Fibroblast of pulmonary artery (primary cell): ENCODE measurements around the gene CCL27.
A peak's percentile ranks its signal among the peaks of the same experiment; 100 is the strongest.
"Not testable (repeated sequence)": the region's sequence is repeated elsewhere in the genome, so short reads cannot be mapped to it uniquely, and the experiment has no call there.

Source experiments
- DNase-seq: peaks from one replicate; pipeline ENCODE4 v3.0.0-alpha.2; 2010; ENCODE audit warnings: low read depth
- H3K4me3 ChIP-seq: replicated peaks from 2 replicates; pipeline ENCODE4 v1.5.1; 2011; ENCODE audit warnings: low read depth, mild to moderate bottlenecking, control low read depth, low read length, moderate library complexity
- TF ChIP-seq, protein P1 (sequence below): IDR thresholded peaks from 2 replicates; pipeline ENCODE4 v1.5.1; 2011; ENCODE audit warnings: mild to moderate bottlenecking, control low read depth, low read length, inconsistent platforms; ENCODE audit errors: missing control alignments

Gene CCL27

DNA sequence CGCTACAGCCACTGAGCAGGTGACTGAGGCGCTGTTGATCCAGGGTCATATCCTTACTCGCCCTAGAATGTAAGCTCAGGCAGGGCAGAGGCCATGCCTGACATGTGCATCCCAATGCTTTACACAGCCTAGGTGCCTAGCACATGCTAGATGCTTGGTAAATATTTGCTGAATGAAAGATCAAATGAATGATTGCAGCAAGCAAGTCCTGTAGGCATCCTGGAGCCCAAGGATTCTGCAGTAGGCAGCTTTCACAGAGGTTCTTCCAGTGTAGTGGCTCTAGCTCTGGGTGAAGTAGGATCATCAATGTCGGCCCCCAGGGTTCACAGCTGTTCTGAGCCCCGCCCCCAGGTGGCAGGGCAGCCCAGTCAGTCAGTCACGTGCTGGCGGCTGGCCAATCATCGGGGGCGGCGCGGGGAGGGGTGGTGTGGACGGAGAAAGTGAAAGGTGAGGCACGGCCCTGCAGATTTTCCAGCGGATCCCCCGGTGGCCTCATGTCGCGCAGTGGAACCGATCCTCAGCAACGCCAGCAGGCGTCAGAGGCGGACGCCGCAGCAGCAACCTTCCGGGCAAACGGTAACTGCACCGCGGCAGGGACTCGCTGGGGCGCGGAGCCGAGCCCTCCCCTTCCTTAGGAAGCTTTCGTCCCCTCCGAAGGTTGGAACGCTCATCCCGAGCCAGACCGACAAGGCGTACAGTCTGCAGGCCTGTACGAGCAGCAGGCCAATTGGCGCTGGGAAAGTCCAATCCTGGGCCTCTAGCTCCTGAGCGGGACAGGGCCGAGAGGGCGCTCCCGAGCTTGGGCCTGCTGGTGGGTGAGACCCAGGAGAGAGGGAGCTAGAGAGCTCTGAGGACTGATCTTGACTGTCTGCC is 16.0 kb downstream of the CCL27 start, which contains the start of gene GALT:
Gene GALT (plus strand): TSS at position 465 of the 873 bp plus-strand sequence. CDS start 30 bp downstream, at position 495.
- peak; percentile 85 for DNase-seq
- TF ChIP-seq, protein P1, sequence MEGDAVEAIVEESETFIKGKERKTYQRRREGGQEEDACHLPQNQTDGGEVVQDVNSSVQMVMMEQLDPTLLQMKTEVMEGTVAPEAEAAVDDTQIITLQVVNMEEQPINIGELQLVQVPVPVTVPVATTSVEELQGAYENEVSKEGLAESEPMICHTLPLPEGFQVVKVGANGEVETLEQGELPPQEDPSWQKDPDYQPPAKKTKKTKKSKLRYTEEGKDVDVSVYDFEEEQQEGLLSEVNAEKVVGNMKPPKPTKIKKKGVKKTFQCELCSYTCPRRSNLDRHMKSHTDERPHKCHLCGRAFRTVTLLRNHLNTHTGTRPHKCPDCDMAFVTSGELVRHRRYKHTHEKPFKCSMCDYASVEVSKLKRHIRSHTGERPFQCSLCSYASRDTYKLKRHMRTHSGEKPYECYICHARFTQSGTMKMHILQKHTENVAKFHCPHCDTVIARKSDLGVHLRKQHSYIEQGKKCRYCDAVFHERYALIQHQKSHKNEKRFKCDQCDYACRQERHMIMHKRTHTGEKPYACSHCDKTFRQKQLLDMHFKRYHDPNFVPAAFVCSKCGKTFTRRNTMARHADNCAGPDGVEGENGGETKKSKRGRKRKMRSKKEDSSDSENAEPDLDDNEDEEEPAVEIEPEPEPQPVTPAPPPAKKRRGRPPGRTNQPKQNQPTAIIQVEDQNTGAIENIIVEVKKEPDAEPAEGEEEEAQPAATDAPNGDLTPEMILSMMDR: peak; percentile 54
- H3K4me3 ChIP-seq: peak within 1 kb of the TSS; percentile 73

DNA sequence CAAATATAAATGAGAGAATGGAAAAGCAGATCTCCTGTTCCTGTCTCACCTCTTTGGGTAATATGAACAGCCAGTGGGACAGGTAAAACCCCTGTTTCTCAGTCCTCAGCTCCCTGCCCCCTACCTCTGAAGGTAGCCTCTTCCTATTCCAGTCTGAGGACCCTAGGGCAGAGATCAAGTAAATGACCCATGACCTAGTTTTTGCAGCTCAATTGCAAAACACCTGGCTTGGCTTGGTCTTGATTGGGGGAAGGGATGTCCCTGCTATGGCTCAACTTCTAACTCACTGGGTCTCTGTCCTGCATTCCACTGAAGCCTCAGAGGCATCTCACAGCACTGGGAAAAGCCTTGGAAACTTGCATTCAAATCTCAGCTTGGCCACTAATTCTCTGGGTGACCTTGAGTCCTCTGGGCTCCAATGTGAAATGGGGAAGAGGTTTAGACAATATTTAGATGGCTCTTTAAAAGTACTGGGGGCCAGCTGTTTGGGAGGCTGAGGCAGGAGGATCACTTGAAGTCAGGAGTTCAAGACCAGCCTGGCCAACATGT is 17.6 kb downstream of the CCL27 start:
- no peak for DNase-seq
- TF ChIP-seq, protein P1: no peak

DNA sequence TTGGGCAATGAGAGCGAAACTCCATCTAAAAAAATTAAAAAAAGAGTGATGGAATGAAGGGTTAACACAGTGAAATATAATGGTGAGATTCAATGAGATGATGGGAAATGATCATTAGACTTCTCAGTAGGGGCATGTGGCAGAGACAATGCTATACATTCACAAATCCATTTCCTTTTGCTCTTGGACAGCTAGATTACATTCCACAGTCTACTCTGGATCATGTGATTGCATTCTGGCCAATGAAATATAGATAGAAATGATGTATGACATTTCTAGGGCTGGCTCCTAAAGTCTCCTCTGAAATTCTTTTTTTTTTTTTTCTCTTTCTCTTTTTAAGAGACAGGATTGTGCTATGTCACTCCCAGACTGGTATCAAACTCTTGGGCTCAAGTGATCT is 19.8 kb downstream of the CCL27 start:
- no peak overlapping the region for H3K4me3 ChIP-seq
- TF ChIP-seq, protein P1: no peak
- no peak for DNase-seq

More for the DNA sequence above, 17.6 kb downstream of the CCL27 start:
- H3K4me3 ChIP-seq: no peak overlapping the region

DNA sequence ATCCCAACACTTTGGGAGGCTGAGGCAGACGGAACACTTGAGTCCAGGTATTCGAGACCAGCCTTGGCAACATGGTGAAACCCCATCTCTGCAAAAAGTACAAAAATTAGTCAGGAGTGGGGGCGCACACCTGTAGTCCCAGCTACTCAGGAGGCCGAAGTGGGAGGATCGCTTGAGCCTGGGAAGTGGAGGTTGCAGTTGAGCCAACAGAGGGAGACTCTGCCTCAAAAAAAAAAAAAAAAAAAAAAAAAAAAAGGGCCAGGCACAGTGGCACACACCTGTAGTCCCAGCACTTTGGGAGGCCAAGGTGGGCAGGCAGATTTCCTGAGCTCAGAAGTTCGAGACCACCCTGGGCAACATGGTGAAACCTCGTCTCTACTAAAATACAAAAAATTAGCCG is 23.1 kb downstream of the CCL27 start:
- H3K4me3 ChIP-seq, DNase-seq: not testable (repeated sequence)

DNA sequence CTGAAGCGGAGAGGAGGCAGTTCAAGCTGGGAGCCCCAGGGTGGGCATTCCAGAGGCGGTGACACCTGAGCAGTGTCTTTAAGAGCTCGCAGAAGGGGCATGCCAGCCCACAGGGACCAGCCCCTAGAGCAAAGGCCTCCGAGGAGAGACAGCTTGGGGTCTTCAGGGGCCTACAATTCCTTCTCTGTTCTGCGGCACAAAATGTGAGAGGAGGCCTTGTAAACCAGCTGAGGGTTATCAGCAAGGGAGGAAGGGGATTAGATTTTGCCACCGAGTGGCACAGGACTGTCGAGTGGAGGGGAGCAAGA is 24.4 kb downstream of the CCL27 start:
- peak overlapping the region; percentile 71 for H3K4me3 ChIP-seq
- DNase-seq: no peak
- TF ChIP-seq, protein P1: no peak

DNA sequence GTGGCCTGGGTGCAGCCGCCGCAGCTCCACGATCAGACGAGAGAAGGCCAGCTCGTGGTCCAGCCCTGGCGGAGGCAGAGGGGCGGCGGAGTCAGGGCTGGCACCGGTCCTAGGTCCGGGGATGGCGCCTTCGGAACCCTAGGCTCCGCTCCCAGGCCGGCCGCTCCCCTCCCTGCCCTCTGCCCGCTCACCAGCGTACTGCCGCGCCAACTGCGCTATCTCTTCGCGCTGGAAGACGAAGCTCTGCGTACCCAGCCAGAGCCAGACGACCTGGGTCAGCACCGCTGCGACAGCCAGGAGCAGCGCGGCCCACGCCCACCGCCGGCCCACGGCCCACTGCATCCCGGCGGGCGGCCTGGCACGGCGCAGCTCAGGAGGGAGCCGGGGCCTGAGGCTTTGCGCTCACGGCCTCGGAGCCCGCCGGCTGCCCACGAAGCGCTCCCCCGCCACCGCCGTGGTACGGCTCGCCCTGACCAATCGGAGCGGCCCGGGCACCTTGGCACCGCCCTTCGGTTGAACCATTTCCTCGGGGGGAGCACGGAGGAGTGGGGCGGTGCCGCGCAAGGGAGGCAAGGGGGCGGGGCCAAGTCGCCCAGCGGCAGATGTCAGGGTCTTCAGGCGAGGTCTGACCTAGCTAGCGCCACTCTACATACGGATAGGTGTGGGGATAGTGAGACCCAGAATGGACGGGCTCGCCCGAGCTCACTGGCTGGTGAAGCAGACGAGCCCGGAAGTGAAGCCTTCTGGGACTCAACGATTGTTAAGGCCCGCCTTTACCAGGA is 24.9 kb downstream of the CCL27 start, which contains the start of gene SIGMAR1:
Gene SIGMAR1 (minus strand): TSS at position 432 of the 782 bp plus-strand sequence. CDS start 90 bp downstream, at position 342.
- H3K4me3 ChIP-seq: peak within 1 kb of the TSS; percentile 71
- TF ChIP-seq, protein P1: no peak
- peak; percentile 92 for DNase-seq

DNA sequence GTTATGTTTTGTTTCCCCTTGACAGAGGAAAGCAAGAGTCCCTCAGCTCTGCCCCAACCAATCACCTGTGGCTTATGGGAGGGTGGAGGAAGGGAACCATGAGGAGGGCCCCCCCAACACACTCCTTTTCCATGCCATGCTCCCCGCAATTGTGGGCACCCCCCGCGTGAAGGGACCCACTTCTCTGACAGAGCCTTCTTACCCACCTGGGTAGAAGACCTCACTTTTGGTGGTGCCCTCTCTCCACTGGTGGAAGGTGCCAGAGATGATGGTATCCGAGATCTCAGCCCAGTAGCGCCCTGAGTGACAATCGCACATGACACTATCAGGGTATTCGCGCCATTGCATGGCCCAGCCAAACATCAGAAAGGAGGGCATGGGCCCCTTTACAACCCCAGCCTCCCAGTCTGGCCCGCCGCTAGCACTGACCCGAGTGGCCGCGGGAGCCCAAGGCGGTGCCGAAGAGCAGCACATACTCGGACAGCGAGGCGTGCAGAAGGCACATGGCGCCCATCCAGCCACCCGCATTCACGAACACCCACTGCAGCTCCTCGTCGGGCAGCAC is 25.6 kb downstream of the CCL27 start:
- DNase-seq: no peak
- H3K4me3 ChIP-seq: peak overlapping the region; percentile 71
- TF ChIP-seq, protein P1: no peak
